ENCODE results near the gene CMPK1.
A peak's percentile ranks its signal among the peaks of the same experiment; 100 is the strongest.
"Not testable (repeated sequence)": the region's sequence is repeated elsewhere in the genome, so short reads cannot be mapped to it uniquely, and the experiment has no call there.

The CMPK1 gene

GRCh38 chr1:47333578-47333921, at the start of gene CMPK1:
TSS of gene CMPK1 (plus strand) at chr1:47333790. CDS start at chr1:47333946, 156 bp downstream.
- Histone ChIP-seq H3K27me3 (no peaks in the 10 kb centered on the region), H3K9me3 (no peaks in the 10 kb centered on the region), H3K36me3 (no peaks in the 10 kb centered on the region), H3K4me3 (peak within 1 kb of the TSS; percentile 93), H3K27ac (peak within 1 kb of the TSS; percentile 95), H3K4me1 (peaks cover 44% of the 10 kb centered on the region), H3K4me2 (peak within 1 kb of the TSS; percentile 91), H3K9ac (peak within 1 kb of the TSS; percentile 95), H4K20me1 (peaks cover 38% of the 10 kb centered on the region)
- no peak for TF ChIP-seq Cebpa-rat (IDR thresholded peaks at IDR 0.05)

- H3K4me2 ChIP-seq, H3K4me1 ChIP-seq, H3K27ac ChIP-seq, H3K9ac ChIP-seq, H3K27me3 ChIP-seq, H3K9me3 ChIP-seq, H4K20me1 ChIP-seq, H3K4me3 ChIP-seq: not testable (repeated sequence)
- peaks cover 86% of the 10 kb centered on the region for H3K36me3 ChIP-seq
Observed at GRCh38 chr1:47288116-47288515, 45.5 kb upstream of the CMPK1 start.

- H3K9me3 ChIP-seq, H4K20me1 ChIP-seq, H3K4me3 ChIP-seq, H3K9ac ChIP-seq, H3K4me1 ChIP-seq, H3K27me3 ChIP-seq, H3K27ac ChIP-seq, H3K4me2 ChIP-seq: not testable (repeated sequence)
- peaks cover 93% of the 10 kb centered on the region for H3K36me3 ChIP-seq
Observed at GRCh38 chr1:47294863-47295262, 38.7 kb upstream of the CMPK1 start.

GRCh38 chr1:47295579-47295978, 38.0 kb upstream of the CMPK1 start:
- no peaks in the 10 kb centered on the region for H3K27me3 ChIP-seq
- H3K4me1 ChIP-seq: no peaks in the 10 kb centered on the region
- H3K4me3 ChIP-seq: no peak overlapping the region
- H3K36me3 ChIP-seq: peaks cover 94% of the 10 kb centered on the region
- no peak overlapping the region for H3K9ac ChIP-seq
- no peaks in the 10 kb centered on the region for H4K20me1 ChIP-seq
- no peak overlapping the region for H3K27ac ChIP-seq
- no peak overlapping the region for H3K4me2 ChIP-seq
- no peak for TF ChIP-seq Cebpa-rat (IDR thresholded peaks at IDR 0.05)
- H3K9me3 ChIP-seq: no peaks in the 10 kb centered on the region

- Histone ChIP-seq H3K36me3 (peaks cover 96% of the 10 kb centered on the region), H3K4me3 (no peak overlapping the region), H3K4me1 (no peaks in the 10 kb centered on the region)
Observed at GRCh38 chr1:47298025-47298699, 35.4 kb upstream of the CMPK1 start.

GRCh38 chr1:47302472-47302871, 31.1 kb upstream of the CMPK1 start:
- H3K4me1 ChIP-seq: no peaks in the 10 kb centered on the region
- H4K20me1 ChIP-seq: peaks cover 5% of the 10 kb centered on the region; the same call in 1 of the 2 replicates
- no peak overlapping the region for H3K9ac ChIP-seq
- H3K4me2 ChIP-seq: no peak overlapping the region
- no peak overlapping the region for H3K4me3 ChIP-seq
- H3K36me3 ChIP-seq: peaks cover 95% of the 10 kb centered on the region
- no peaks in the 10 kb centered on the region for H3K9me3 ChIP-seq
- no peak overlapping the region for H3K27ac ChIP-seq
- no peak for TF ChIP-seq Cebpa-rat (IDR thresholded peaks at IDR 0.05)
- no peaks in the 10 kb centered on the region for H3K27me3 ChIP-seq

More at GRCh38 chr1:47298025-47298699, 35.4 kb upstream of the CMPK1 start:
- Histone ChIP-seq H3K4me2 (no peak overlapping the region), H4K20me1 (no peaks in the 10 kb centered on the region), H3K9me3 (no peaks in the 10 kb centered on the region), H3K27ac (no peak overlapping the region), H3K9ac (no peak overlapping the region), H3K27me3 (no peaks in the 10 kb centered on the region)
- no peak for TF ChIP-seq Cebpa-rat (IDR thresholded peaks at IDR 0.05)

GRCh38 chr1:47309427-47309826, 24.2 kb upstream of the CMPK1 start:
- Histone ChIP-seq H3K4me2 (no peak overlapping the region), H3K4me3 (no peak overlapping the region), H3K27me3 (no peaks in the 10 kb centered on the region), H3K9ac (no peak overlapping the region), H3K36me3 (peaks cover 71% of the 10 kb centered on the region), H4K20me1 (no peaks in the 10 kb centered on the region), H3K9me3 (no peaks in the 10 kb centered on the region), H3K4me1 (peaks cover 23% of the 10 kb centered on the region), H3K27ac (no peak overlapping the region)
- no peak for TF ChIP-seq Cebpa-rat (IDR thresholded peaks at IDR 0.05)

- Histone ChIP-seq H3K9ac (peak within 1 kb of the TSS; percentile 81), H3K4me2 (peak within 1 kb of the TSS; percentile 87), H3K4me1 (peaks cover 23% of the 10 kb centered on the region), H3K27ac (peak within 1 kb of the TSS; percentile 85), H3K4me3 (peak within 1 kb of the TSS; percentile 79), H4K20me1 (no peaks in the 10 kb centered on the region), H3K27me3 (no peaks in the 10 kb centered on the region), H3K36me3 (peaks cover 27% of the 10 kb centered on the region), H3K9me3 (no peaks in the 10 kb centered on the region)
- TF ChIP-seq Cebpa-rat (IDR thresholded peaks at IDR 0.05): no peak
Observed at GRCh38 chr1:47313915-47314664, 19.5 kb upstream of the CMPK1 start, which contains the start of gene STIL. TSS of gene STIL (minus strand) at chr1:47314147. CDS start at chr1:47310319, 3,828 bp downstream.

GRCh38 chr1:47317841-47318240, 15.7 kb upstream of the CMPK1 start:
- no peak overlapping the region for H3K27ac ChIP-seq
- H3K4me1 ChIP-seq: peaks cover 6% of the 10 kb centered on the region
- H3K4me3 ChIP-seq: no peak overlapping the region
- H3K4me2 ChIP-seq: no peak overlapping the region
- H3K27me3 ChIP-seq: no peaks in the 10 kb centered on the region
- no peak for TF ChIP-seq Cebpa-rat (IDR thresholded peaks at IDR 0.05)
- H3K36me3 ChIP-seq: no peaks in the 10 kb centered on the region
- no peaks in the 10 kb centered on the region for H4K20me1 ChIP-seq
- H3K9ac ChIP-seq: no peak overlapping the region
- H3K9me3 ChIP-seq: no peaks in the 10 kb centered on the region

- H3K4me2 ChIP-seq, H3K9ac ChIP-seq, H3K27ac ChIP-seq, H4K20me1 ChIP-seq, H3K36me3 ChIP-seq, H3K9me3 ChIP-seq, H3K27me3 ChIP-seq, H3K4me3 ChIP-seq: not testable (repeated sequence)
- peaks cover 16% of the 10 kb centered on the region for H3K4me1 ChIP-seq
Observed at GRCh38 chr1:47319968-47320367, 13.6 kb upstream of the CMPK1 start.

Data from BLaER1 (cell line).